Glutamatergic neuron (in vitro differentiated cells): ENCODE measurements around the gene ASPG. TPM values are rescaled to one million over a fixed set of nuclear protein-coding genes. Genes with fewer than 3 reads are reported as not detected.

Source experiments
- DNase-seq: peaks from one replicate; pipeline ENCODE4 v3.0.0; 2022
- H3K27ac Mint-ChIP-seq: one replicate; pipeline ENCODE4 v1.8.0; 2020; ENCODE audit warnings: mild to moderate bottlenecking, mixed read lengths, inconsistent platforms; ENCODE audit not compliant: unreplicated experiment
- H3K27me3 Mint-ChIP-seq: one replicate; pipeline ENCODE4 v1.8.0; 2020; ENCODE audit warnings: mild to moderate bottlenecking, moderate library complexity, mixed read lengths, inconsistent platforms; ENCODE audit not compliant: unreplicated experiment
- H3K36me3 Mint-ChIP-seq: one replicate; pipeline ENCODE4 v1.8.0; 2020; ENCODE audit warnings: mild to moderate bottlenecking, mixed read lengths, inconsistent platforms; ENCODE audit not compliant: unreplicated experiment
- H3K4me1 Mint-ChIP-seq: one replicate; pipeline ENCODE4 v1.8.0; 2020; ENCODE audit warnings: mild to moderate bottlenecking, low read depth, mixed read lengths, inconsistent platforms; ENCODE audit not compliant: unreplicated experiment
- H3K4me3 Mint-ChIP-seq: one replicate; pipeline ENCODE4 v1.8.0; 2020; ENCODE audit warnings: mild to moderate bottlenecking, mixed read lengths, inconsistent platforms; ENCODE audit not compliant: unreplicated experiment
- H3K9me3 Mint-ChIP-seq: one replicate; pipeline ENCODE4 v1.8.0; 2020; ENCODE audit warnings: mild to moderate bottlenecking, moderate library complexity, mixed read lengths, inconsistent platforms; ENCODE audit not compliant: unreplicated experiment
- CTCF ChIP-seq: fragments of 200-600 bp; sonication (generic); IDR thresholded peaks from one replicate; pipeline ENCODE4 v1.5.0; 2021; ENCODE audit not compliant: partially characterized antibody, unreplicated experiment
- total RNA-seq: library from RNA; stranded (reverse); fragmentation: NEBNext Ultra II Directional; extraction: Animal tissue kit (Norgen Biotek cat#: 25700); gene quantifications from one replicate; pipeline ENCODE4 v1.2.1, GENCODE V29; 2021; ENCODE audit not compliant: unreplicated experiment

Gene ASPG
- total RNA-seq, 1 donor from 2014 or later = not detected

GRCh38 chr14:104109731-104110361 lies 24.3 kb downstream of the ASPG start:
- H3K4me1 Mint-ChIP-seq = no peaks in the 10 kb centered on the region
- no peak overlapping the region for H3K27ac Mint-ChIP-seq
- no peaks in the 10 kb centered on the region for H3K36me3 Mint-ChIP-seq

GRCh38 chr14:104110491-104111209 lies 25.1 kb downstream of the ASPG start:
- DNase-seq = peak; percentile 11
- Mint-ChIP-seq H3K27ac (peak overlapping the region; percentile 8), H3K4me1 (no peaks in the 10 kb centered on the region), H3K4me3 (no peak overlapping the region), H3K27me3 (peaks cover 10% of the 10 kb centered on the region), H3K9me3 (peaks cover 1% of the 10 kb centered on the region), H3K36me3 (no peaks in the 10 kb centered on the region)
- no peak for TF ChIP-seq CTCF

More at GRCh38 chr14:104109731-104110361, 24.3 kb downstream of the ASPG start:
- Mint-ChIP-seq H3K27me3 (peaks cover 3% of the 10 kb centered on the region), H3K9me3 (peaks cover 1% of the 10 kb centered on the region), H3K4me3 (no peak overlapping the region)
- DNase-seq = peak; percentile 7
- TF ChIP-seq CTCF = no peak

GRCh38 chr14:104111301-104112112 lies 26.0 kb downstream of the ASPG start:
- DNase-seq = peak; percentile 15
- no peak overlapping the region for H3K27ac Mint-ChIP-seq
- H3K9me3 Mint-ChIP-seq = peaks cover 1% of the 10 kb centered on the region
- no peaks in the 10 kb centered on the region for H3K36me3 Mint-ChIP-seq
- H3K27me3 Mint-ChIP-seq = peaks cover 14% of the 10 kb centered on the region
- no peak overlapping the region for H3K4me3 Mint-ChIP-seq
- no peaks in the 10 kb centered on the region for H3K4me1 Mint-ChIP-seq
- TF ChIP-seq CTCF = no peak

- Mint-ChIP-seq H3K9me3 (peaks cover 1% of the 10 kb centered on the region), H3K27me3 (peaks cover 14% of the 10 kb centered on the region), H3K4me3 (no peak overlapping the region), H3K4me1 (no peaks in the 10 kb centered on the region), H3K36me3 (no peaks in the 10 kb centered on the region), H3K27ac (no peak overlapping the region)
- DNase-seq = no peak
- TF ChIP-seq CTCF = no peak
Observed at GRCh38 chr14:104112113-104112505, 26.6 kb downstream of the ASPG start.
